Measurements from ENCODE around the gene BCAS1.

BCAS1 gene

GRCh38 chr20:53959911-53960578 lies 110.3 kb downstream of the BCAS1 start:
- TF ChIP-seq REST (IDR thresholded peaks at IDR 0.05; ENCODE audit: insufficient replicate concordance, low read depth) (no peak), POLR2AphosphoS5 (IDR thresholded peaks at IDR 0.05; ENCODE audit: low read depth) (no peak), CTCF (IDR thresholded peaks at IDR 0.05; ENCODE audit: insufficient read depth, low read length) (no peak), GABPA (IDR thresholded peaks at IDR 0.05; ENCODE audit: low read depth) (no peak), SPI1 (IDR thresholded peaks at IDR 0.05; ENCODE audit: borderline replicate concordance, low read depth) (no peak)

GRCh38 chr20:53958260-53958659 lies 112.1 kb downstream of the BCAS1 start:
- DNase-seq (ENCODE audit: low read depth in 1 of 2, low spot score in 1 of 2): no peak
- Histone ChIP-seq H3K4me3 (replicated peaks; ENCODE audit: insufficient read depth, low read length) (no peak overlapping the region), H3K27me3 (ENCODE audit: insufficient read depth, poor library complexity, severe bottlenecking) (peaks cover 2% of the 10 kb centered on the region), H3K27ac (replicated peaks) (no peak overlapping the region)
- TF ChIP-seq SPI1 (IDR thresholded peaks at IDR 0.05; ENCODE audit: borderline replicate concordance, low read depth) (no peak), CTCF (IDR thresholded peaks at IDR 0.05; ENCODE audit: insufficient read depth, low read length) (no peak), POLR2AphosphoS5 (IDR thresholded peaks at IDR 0.05; ENCODE audit: low read depth) (no peak), GABPA (IDR thresholded peaks at IDR 0.05; ENCODE audit: low read depth) (no peak), REST (IDR thresholded peaks at IDR 0.05; ENCODE audit: insufficient replicate concordance, low read depth) (no peak)

More at GRCh38 chr20:53959911-53960578, 110.3 kb downstream of the BCAS1 start:
- DNase-seq (ENCODE audit: low read depth in 1 of 2, low spot score in 1 of 2): no peak
- Histone ChIP-seq H3K4me3 (replicated peaks; ENCODE audit: insufficient read depth, low read length) (no peak overlapping the region), H3K27me3 (ENCODE audit: insufficient read depth, poor library complexity, severe bottlenecking) (peaks cover 2% of the 10 kb centered on the region), H3K27ac (replicated peaks) (no peak overlapping the region)

- H3K27ac ChIP-seq (replicated peaks): no peak overlapping the region
- H3K27me3 ChIP-seq (ENCODE audit: insufficient read depth, poor library complexity, severe bottlenecking): peaks cover 2% of the 10 kb centered on the region
- TF ChIP-seq POLR2AphosphoS5 (IDR thresholded peaks at IDR 0.05; ENCODE audit: low read depth) (no peak), SPI1 (IDR thresholded peaks at IDR 0.05; ENCODE audit: borderline replicate concordance, low read depth) (no peak), REST (IDR thresholded peaks at IDR 0.05; ENCODE audit: insufficient replicate concordance, low read depth) (no peak), CTCF (IDR thresholded peaks at IDR 0.05; ENCODE audit: insufficient read depth, low read length) (no peak), GABPA (IDR thresholded peaks at IDR 0.05; ENCODE audit: low read depth) (no peak)
- no peak for DNase-seq (ENCODE audit: low read depth in 1 of 2, low spot score in 1 of 2)
- no peak overlapping the region for H3K4me3 ChIP-seq (replicated peaks; ENCODE audit: insufficient read depth, low read length)
Measured at GRCh38 chr20:53957451-53958172, 112.8 kb downstream of the BCAS1 start.
